Smooth muscle cell (in vitro differentiated cells): ENCODE data around the gene OR6C6. TPM values are rescaled to one million over a fixed set of nuclear protein-coding genes. Genes with fewer than 3 reads are reported as not detected.
"Not testable (repeated sequence)": the region's sequence is repeated elsewhere in the genome, so short reads cannot be mapped to it uniquely, and the experiment has no call there.

ENCODE experiments used
- DNase-seq: peaks from one replicate; lab custom pipeline; 2025; ENCODE audit not compliant: unreplicated experiment; lab: John Stamatoyannopoulos, UW
- H2AFZ ChIP-seq: fragments of 200-600 bp; sonication (generic); 2 replicates; pipeline ENCODE4 v1.6.0; 2016; ENCODE audit warnings: antibody characterized with exemption, low read depth, mild to moderate bottlenecking
- H3F3A ChIP-seq: fragments of 200-600 bp; sonication (generic); 2 replicates; pipeline ENCODE4 v1.6.0; 2017; ENCODE audit warnings: antibody characterized with exemption, low read depth
- H3K27ac ChIP-seq: fragments of 200-600 bp; sonication (generic); 2 replicates; pipeline ENCODE4 v1.5.1; 2016; ENCODE audit warnings: low read depth, mild to moderate bottlenecking
- H3K27me3 ChIP-seq: fragments of 200-600 bp; sonication (generic); 2 replicates; pipeline ENCODE4 v1.6.1; 2016; ENCODE audit warnings: low read depth, mild to moderate bottlenecking
- H3K36me3 ChIP-seq: fragments of 200-600 bp; sonication (generic); 2 replicates; pipeline ENCODE4 v1.5.1; 2016; ENCODE audit warnings: low read depth
- H3K4me1 ChIP-seq: fragments of 200-600 bp; sonication (generic); 2 replicates; pipeline ENCODE4 v1.5.1; 2016; ENCODE audit warnings: low read depth
- H3K4me2 ChIP-seq: fragments of 200-600 bp; sonication (generic); 2 replicates; pipeline ENCODE4 v1.6.0; 2016; ENCODE audit warnings: mild to moderate bottlenecking
- H3K4me3 ChIP-seq: fragments of 200-600 bp; sonication (generic); 2 replicates; pipeline ENCODE4 v1.5.1; 2016; ENCODE audit warnings: mild to moderate bottlenecking
- H3K79me2 ChIP-seq: fragments of 200-600 bp; sonication (generic); 2 replicates; pipeline ENCODE4 v1.6.0; 2016; ENCODE audit warnings: low read depth, mild to moderate bottlenecking
- H3K9ac ChIP-seq: fragments of 200-600 bp; sonication (generic); 2 replicates; pipeline ENCODE4 v1.6.0; 2016; ENCODE audit warnings: low read depth
- H3K9me3 ChIP-seq: fragments of 200-600 bp; sonication (generic); replicated peaks from 2 replicates; pipeline ENCODE4 v1.5.1; 2016; ENCODE audit warnings: low read depth
- H4K20me1 ChIP-seq: fragments of 200-600 bp; sonication (generic); 2 replicates; pipeline ENCODE4 v1.6.0; 2016; ENCODE audit warnings: low read depth
- CTCF ChIP-seq: fragments of 200-600 bp; sonication (generic); IDR thresholded peaks from 2 replicates; pipeline ENCODE4 v1.5.1; 2017; ENCODE audit warnings: borderline replicate concordance, mild to moderate bottlenecking, antibody characterized with exemption; ENCODE audit not compliant: insufficient read depth, poor library complexity, severe bottlenecking
- WGBS: methylation state at CpG from one replicate; pipeline ENCODE4 v1.1.7; 2016; ENCODE audit warnings: low lambda C conversion rate; 5-methylcytosine and 5-hydroxymethylcytosine counted together
- polyA plus RNA-seq: library from polyadenylated mRNA; unstranded; fragments of >200 nt; fragmentation: Nextera tagmentation; extraction: Ambion mirVana; gene quantifications from 2 replicates; pipeline ENCODE4 v1.2.1, GENCODE V29; 2016
- total RNA-seq: library from RNA; depleted of rRNA; stranded (reverse); fragments of >200 nt; gene quantifications from 2 replicates; pipeline ENCODE4 v1.2.3, GENCODE V29; 2014

OR6C6 gene
- total RNA-seq (not detected in 2 replicates), polyA plus RNA-seq (not detected in 2 replicates)

GRCh38 chr12:55296469-55296868, at the start of gene OR6C6:
Gene OR6C6, minus strand, starts transcription at chr12:55296569. Its CDS starts 1,337 bp downstream, at chr12:55295232.
- Histone ChIP-seq H2AFZ (no peak within 1 kb of the TSS), H3K36me3 (no peaks in the 10 kb centered on the region), H3K27ac (no peak within 1 kb of the TSS), H3K9me3 (no peaks in the 10 kb centered on the region), H3K4me2 (no peak within 1 kb of the TSS), H3K27me3 (no peaks in the 10 kb centered on the region), H3K79me2 (no peaks in the 10 kb centered on the region), H3K4me1 (no peaks in the 10 kb centered on the region), H3K4me3 (no peak within 1 kb of the TSS), H4K20me1 (no peaks in the 10 kb centered on the region), H3K9ac (no peak within 1 kb of the TSS), H3F3A (no peaks in the 10 kb centered on the region)
- no peak for TF ChIP-seq CTCF
- 78% methylated on average over 2 of the region's 2 CpGs for WGBS
- DNase-seq: no peak

- H3K36me3 ChIP-seq: no peaks in the 10 kb centered on the region
- H3F3A ChIP-seq: no peaks in the 10 kb centered on the region
- no peak overlapping the region for H3K9ac ChIP-seq
- no peaks in the 10 kb centered on the region for H3K79me2 ChIP-seq
- no peaks in the 10 kb centered on the region for H3K9me3 ChIP-seq
- WGBS: 93% methylated on average over 10 of the region's 10 CpGs
- H3K27ac ChIP-seq: no peak overlapping the region
- no peaks in the 10 kb centered on the region for H3K4me1 ChIP-seq
- DNase-seq: no peak
- no peaks in the 10 kb centered on the region for H4K20me1 ChIP-seq
- no peak for TF ChIP-seq CTCF
- H3K27me3 ChIP-seq: no peaks in the 10 kb centered on the region
- no peak overlapping the region for H3K4me2 ChIP-seq
- no peak overlapping the region for H3K4me3 ChIP-seq
- H2AFZ ChIP-seq: no peak overlapping the region
Measured at GRCh38 chr12:55336002-55336401, 39.6 kb upstream of the OR6C6 start.

GRCh38 chr12:55330446-55330845, 34.1 kb upstream of the OR6C6 start, which contains the start of gene OR6C3:
Gene OR6C3, plus strand, starts transcription at chr12:55330746. Its CDS starts 955 bp downstream, at chr12:55331701.
- Histone ChIP-seq H3K36me3 (no peaks in the 10 kb centered on the region), H3K4me1 (no peaks in the 10 kb centered on the region), H3K27me3 (no peaks in the 10 kb centered on the region), H3K79me2 (no peaks in the 10 kb centered on the region), H3F3A (no peaks in the 10 kb centered on the region), H3K9me3 (no peaks in the 10 kb centered on the region), H4K20me1 (no peaks in the 10 kb centered on the region), H2AFZ (no peak within 1 kb of the TSS), H3K4me2 (no peak within 1 kb of the TSS), H3K4me3 (no peak within 1 kb of the TSS), H3K27ac (no peak within 1 kb of the TSS), H3K9ac (no peak within 1 kb of the TSS)
- WGBS: 92% methylated on average over 1 of the region's 1 CpG
- no peak for DNase-seq
- TF ChIP-seq CTCF: no peak

- H2AFZ ChIP-seq, DNase-seq, H4K20me1 ChIP-seq, H3K36me3 ChIP-seq, H3K27me3 ChIP-seq, H3K27ac ChIP-seq, H3K9ac ChIP-seq, H3K4me3 ChIP-seq, H3K4me1 ChIP-seq, H3K4me2 ChIP-seq, H3K9me3 ChIP-seq, H3K79me2 ChIP-seq, H3F3A ChIP-seq: not testable (repeated sequence)
- WGBS: 94% methylated on average over 6 of the region's 6 CpGs
Measured at GRCh38 chr12:55325801-55326200, 29.4 kb upstream of the OR6C6 start.
